Mesendoderm (in vitro differentiated cells): ENCODE data around the gene ZNF132. TPM values are rescaled to one million over a fixed set of nuclear protein-coding genes. Genes with fewer than 3 reads are reported as not detected.
A peak's percentile ranks its signal among the peaks of the same experiment; 100 is the strongest.
"Not testable (repeated sequence)": the region's sequence is repeated elsewhere in the genome, so short reads cannot be mapped to it uniquely, and the experiment has no call there.

Experiments used
- DNase-seq: peaks from one replicate; pipeline ENCODE4 v3.0.0; 2013
- H2AK5ac ChIP-seq: 2 replicates; pipeline ENCODE4 v1.6.1; 2013; ENCODE audit warnings: low read length, inconsistent platforms
- H2BK120ac ChIP-seq: 2 replicates; pipeline ENCODE4 v1.6.1; 2013; ENCODE audit warnings: low read depth, mild to moderate bottlenecking, low read length, moderate library complexity, mixed read lengths
- H2BK15ac ChIP-seq: replicated peaks from 2 replicates; pipeline ENCODE4 v1.6.1; 2013; ENCODE audit warnings: low read depth, mild to moderate bottlenecking, moderate library complexity
- H2BK5ac ChIP-seq: 2 replicates; pipeline ENCODE4 v1.6.1; 2013; ENCODE audit warnings: low read length, inconsistent platforms
- H3K18ac ChIP-seq: 2 replicates; pipeline ENCODE4 v1.6.1; 2013; ENCODE audit warnings: mild to moderate bottlenecking, low read length, mixed read lengths
- H3K23ac ChIP-seq: one replicate; pipeline ENCODE4 v1.6.1; 2013; ENCODE audit warnings: low read length
- H3K27ac ChIP-seq: 2 replicates; pipeline ENCODE4 v1.5.1; 2013; ENCODE audit warnings: low read depth, mild to moderate bottlenecking, inconsistent platforms, low read length, moderate library complexity
- H3K27me3 ChIP-seq: 2 replicates; pipeline ENCODE4 v1.6.1; 2013; ENCODE audit warnings: low read length, control low read depth, mild to moderate bottlenecking, inconsistent platforms; ENCODE audit not compliant: insufficient read depth, poor library complexity
- H3K36me3 ChIP-seq: 2 replicates; pipeline ENCODE4 v1.6.1; 2013; ENCODE audit warnings: low read length, inconsistent platforms; ENCODE audit not compliant: control insufficient read depth, insufficient read depth
- H3K4ac ChIP-seq: one replicate; pipeline ENCODE4 v1.6.1; 2013; ENCODE audit warnings: low read depth, mild to moderate bottlenecking, low read length, moderate library complexity
- H3K4me1 ChIP-seq: 2 replicates; pipeline ENCODE4 v1.6.1; 2013; ENCODE audit warnings: low read depth, low read length, inconsistent platforms; ENCODE audit not compliant: control insufficient read depth
- H3K4me2 ChIP-seq: 2 replicates; pipeline ENCODE4 v1.6.1; 2013; ENCODE audit warnings: low read length
- H3K4me3 ChIP-seq: 2 replicates; pipeline ENCODE4 v1.5.1; 2013; ENCODE audit warnings: mild to moderate bottlenecking, low read length
- H3K56ac ChIP-seq: one replicate; pipeline ENCODE4 v1.6.1; 2013; ENCODE audit warnings: low read length
- H3K79me1 ChIP-seq: 2 replicates; pipeline ENCODE4 v1.6.1; 2013; ENCODE audit warnings: low read length, inconsistent platforms
- H3K79me2 ChIP-seq: 2 replicates; pipeline ENCODE4 v1.6.1; 2013; ENCODE audit warnings: mild to moderate bottlenecking, low read length; ENCODE audit not compliant: control insufficient read depth, insufficient read depth
- H3K9ac ChIP-seq: 2 replicates; pipeline ENCODE4 v1.6.1; 2013; ENCODE audit warnings: low read length, inconsistent platforms
- H4K5ac ChIP-seq: one replicate; pipeline ENCODE4 v1.6.1; 2013; ENCODE audit warnings: low read length
- H4K8ac ChIP-seq: one replicate; pipeline ENCODE4 v1.6.1; 2013; ENCODE audit warnings: low read depth, mild to moderate bottlenecking, control low read depth, low read length, moderate library complexity
- WGBS: extraction: QIAGEN DNeasy Blood & Tissue Kit; methylation state at CpG from one replicate; pipeline ENCODE4 v1.1.7; 2013; ENCODE audit warnings: low lambda C conversion rate, missing lambda C conversion rate; ENCODE audit not compliant: insufficient coverage; ENCODE audit errors: extremely low coverage; 5-methylcytosine and 5-hydroxymethylcytosine counted together
- polyA plus RNA-seq, 2 experiments: library from polyadenylated mRNA; stranded (reverse); fragments of 200-250 nt; gene quantifications; one replicate each; pipeline ENCODE4 v1.2.3, GENCODE V29; 2013

The ZNF132 gene
- polyA plus RNA-seq (2013, experiment 1 of 2) = 0.41 TPM
- 0.32 TPM for polyA plus RNA-seq (2013, experiment 2 of 2)

- peak within 1 kb of the TSS; percentile 41 for H4K8ac ChIP-seq
- no peaks in the 10 kb centered on the region for H3K79me2 ChIP-seq
- H3K4me2 ChIP-seq = peak within 1 kb of the TSS; percentile 75
- no peak within 1 kb of the TSS for H2BK120ac ChIP-seq
- no peak within 1 kb of the TSS for H2BK15ac ChIP-seq
- H2BK5ac ChIP-seq = no peak within 1 kb of the TSS
- H2AK5ac ChIP-seq = no peak within 1 kb of the TSS
- H3K23ac ChIP-seq = no peak within 1 kb of the TSS
- peaks cover under 1% of the 10 kb centered on the region for H3K36me3 ChIP-seq
- no peak within 1 kb of the TSS for H3K4ac ChIP-seq
- H3K4me1 ChIP-seq = no peaks in the 10 kb centered on the region
- H3K4me3 ChIP-seq = peak within 1 kb of the TSS; percentile 71
- no peaks in the 10 kb centered on the region for H3K79me1 ChIP-seq
- peak; percentile 100 for DNase-seq
- WGBS = no CpG with 5 or more reads among the region's 59 CpGs
- no peak within 1 kb of the TSS for H3K27ac ChIP-seq
- no peak within 1 kb of the TSS for H3K18ac ChIP-seq
- no peak within 1 kb of the TSS for H4K5ac ChIP-seq
- no peaks in the 10 kb centered on the region for H3K27me3 ChIP-seq
- H3K9ac ChIP-seq = peak within 1 kb of the TSS; percentile 74
- peak within 1 kb of the TSS; percentile 90 for H3K56ac ChIP-seq
These were observed at the start of gene ZNF132 for GRCh38 chr19:58439576-58440554. Gene ZNF132, minus strand, starts transcription at chr19:58440153. Its CDS starts 332 bp downstream, at chr19:58439821.

- H3K79me1 ChIP-seq, H3K27me3 ChIP-seq, H3K4me3 ChIP-seq, H3K23ac ChIP-seq, H2BK120ac ChIP-seq, H3K4ac ChIP-seq, H3K79me2 ChIP-seq, H3K27ac ChIP-seq, H2BK15ac ChIP-seq, H3K36me3 ChIP-seq, H2AK5ac ChIP-seq, H3K56ac ChIP-seq, H4K8ac ChIP-seq, H3K4me2 ChIP-seq, H3K9ac ChIP-seq, H3K18ac ChIP-seq, H2BK5ac ChIP-seq, H4K5ac ChIP-seq, H3K4me1 ChIP-seq: not testable (repeated sequence)
- DNase-seq = peak; percentile 38
- WGBS = 100% methylated on average over 1 of the region's 5 CpGs
These were observed 44.4 kb upstream of the ZNF132 start for GRCh38 chr19:58484349-58484748.

GRCh38 chr19:58483776-58484175, 43.8 kb upstream of the ZNF132 start:
- Histone ChIP-seq H3K4me3 (no peak overlapping the region), H3K79me2 (no peaks in the 10 kb centered on the region), H4K5ac (no peak overlapping the region), H3K4me1 (no peaks in the 10 kb centered on the region), H3K18ac (no peak overlapping the region), H3K27ac (no peak overlapping the region), H3K79me1 (no peaks in the 10 kb centered on the region), H3K27me3 (no peaks in the 10 kb centered on the region), H3K23ac (no peak overlapping the region), H2BK5ac (no peak overlapping the region), H2BK120ac (no peak overlapping the region), H2AK5ac (no peak overlapping the region), H3K9ac (no peak overlapping the region), H3K4me2 (no peak overlapping the region), H2BK15ac (no peak overlapping the region), H3K36me3 (no peaks in the 10 kb centered on the region), H3K56ac (no peak overlapping the region), H4K8ac (no peak overlapping the region), H3K4ac (no peak overlapping the region)
- WGBS = no CpG with 5 or more reads among the region's 2 CpGs
- no peak for DNase-seq

- H3K4me3 ChIP-seq = no peak overlapping the region
- H2BK15ac ChIP-seq = no peak overlapping the region
- no peak overlapping the region for H4K5ac ChIP-seq
- no peak overlapping the region for H3K4me2 ChIP-seq
- H2AK5ac ChIP-seq = no peak overlapping the region
- H2BK120ac ChIP-seq = no peak overlapping the region
- no peak overlapping the region for H4K8ac ChIP-seq
- H3K36me3 ChIP-seq = no peaks in the 10 kb centered on the region
- no peak overlapping the region for H3K56ac ChIP-seq
- no peak overlapping the region for H3K4ac ChIP-seq
- H3K4me1 ChIP-seq = no peaks in the 10 kb centered on the region
- no peak overlapping the region for H3K9ac ChIP-seq
- H2BK5ac ChIP-seq = no peak overlapping the region
- no peak overlapping the region for H3K27ac ChIP-seq
- H3K27me3 ChIP-seq = no peaks in the 10 kb centered on the region
- DNase-seq = no peak
- no peak overlapping the region for H3K23ac ChIP-seq
- no peaks in the 10 kb centered on the region for H3K79me2 ChIP-seq
- H3K18ac ChIP-seq = no peak overlapping the region
- no peaks in the 10 kb centered on the region for H3K79me1 ChIP-seq
- no CpG with 5 or more reads among the region's 7 CpGs for WGBS
These were observed 42.4 kb upstream of the ZNF132 start for GRCh38 chr19:58482372-58482771.

GRCh38 chr19:58480831-58481230, 40.9 kb upstream of the ZNF132 start:
- Histone ChIP-seq H2BK15ac (no peak overlapping the region), H3K79me2 (no peaks in the 10 kb centered on the region), H3K36me3 (no peaks in the 10 kb centered on the region), H3K9ac (no peak overlapping the region), H3K4me2 (no peak overlapping the region), H3K18ac (no peak overlapping the region), H2BK5ac (no peak overlapping the region), H4K5ac (no peak overlapping the region), H3K4me1 (peaks cover 3% of the 10 kb centered on the region), H3K23ac (no peak overlapping the region), H3K27me3 (no peaks in the 10 kb centered on the region), H3K79me1 (no peaks in the 10 kb centered on the region), H3K4ac (no peak overlapping the region), H4K8ac (no peak overlapping the region), H3K27ac (no peak overlapping the region), H2BK120ac (no peak overlapping the region), H2AK5ac (no peak overlapping the region), H3K56ac (no peak overlapping the region), H3K4me3 (no peak overlapping the region)
- no peak for DNase-seq
- whole genome bisulfite sequencing = no CpG with 5 or more reads among the region's 2 CpGs
